NOMO-1 (cell line): ENCODE data around the gene ATXN7L3.
A peak's percentile ranks its signal among the peaks of the same experiment; 100 is the strongest.

Source experiments
- DNase-seq, 2 experiments: peaks; one replicate each; lab custom pipeline; 2025; ENCODE audit not compliant: unreplicated experiment in 2 of 2; lab: John Stamatoyannopoulos, UW

The ATXN7L3 gene

DNA sequence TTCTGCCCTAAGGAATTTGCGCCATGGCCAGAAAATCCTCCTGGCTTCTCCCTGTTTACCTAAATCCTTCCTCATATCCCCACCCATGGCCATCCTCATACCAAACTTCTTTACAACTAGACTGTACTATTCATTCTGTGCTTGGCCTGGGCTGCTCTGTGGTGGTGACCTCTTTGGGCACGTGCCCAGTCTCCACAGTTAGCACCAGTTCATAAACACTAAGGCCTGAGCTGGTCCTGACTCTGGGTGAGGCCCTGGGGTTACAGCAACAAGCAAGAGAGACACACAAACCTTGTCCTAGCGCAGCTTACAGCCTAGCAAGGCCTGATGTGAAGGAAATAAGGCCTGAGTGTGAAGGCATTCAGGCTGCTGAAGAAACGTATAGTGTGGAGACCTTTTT, 3.1 kb upstream of the ATXN7L3 start:
- DNase-seq: no peak

DNA sequence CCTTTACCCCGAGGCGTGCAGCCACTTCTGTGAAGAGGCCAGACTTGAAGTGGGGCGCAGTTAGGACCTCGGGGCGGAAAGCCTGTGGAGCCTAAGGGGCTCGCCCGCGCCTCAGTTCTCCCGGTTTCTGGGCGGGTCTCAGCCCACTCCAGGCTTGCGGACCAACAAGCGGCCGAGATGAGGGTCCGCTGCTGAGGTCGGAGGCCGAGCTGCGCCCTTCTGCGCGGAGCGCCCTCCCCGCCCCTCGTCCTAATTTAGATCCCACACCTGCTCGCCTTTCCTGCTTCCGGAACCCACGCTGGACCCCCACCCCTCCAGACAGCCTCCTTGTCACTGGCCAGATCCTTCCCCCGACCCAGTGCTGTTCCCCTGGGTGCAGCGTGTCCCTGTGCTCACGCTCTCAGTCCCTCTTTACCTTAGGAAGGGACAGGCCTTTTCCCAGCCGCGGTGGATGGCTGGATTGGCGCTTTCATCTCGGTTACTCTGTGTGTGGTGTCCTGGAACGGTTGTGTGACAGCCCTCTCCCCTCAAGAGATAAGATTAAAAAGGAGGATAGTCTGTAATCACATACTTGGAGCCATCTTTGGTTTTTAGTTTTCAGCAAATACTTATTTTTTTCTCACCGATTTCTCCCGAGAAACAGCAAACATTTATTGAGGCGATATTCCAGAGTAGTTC, 933 bp upstream of the ATXN7L3 start:
- DNase-seq: no peak

DNA sequence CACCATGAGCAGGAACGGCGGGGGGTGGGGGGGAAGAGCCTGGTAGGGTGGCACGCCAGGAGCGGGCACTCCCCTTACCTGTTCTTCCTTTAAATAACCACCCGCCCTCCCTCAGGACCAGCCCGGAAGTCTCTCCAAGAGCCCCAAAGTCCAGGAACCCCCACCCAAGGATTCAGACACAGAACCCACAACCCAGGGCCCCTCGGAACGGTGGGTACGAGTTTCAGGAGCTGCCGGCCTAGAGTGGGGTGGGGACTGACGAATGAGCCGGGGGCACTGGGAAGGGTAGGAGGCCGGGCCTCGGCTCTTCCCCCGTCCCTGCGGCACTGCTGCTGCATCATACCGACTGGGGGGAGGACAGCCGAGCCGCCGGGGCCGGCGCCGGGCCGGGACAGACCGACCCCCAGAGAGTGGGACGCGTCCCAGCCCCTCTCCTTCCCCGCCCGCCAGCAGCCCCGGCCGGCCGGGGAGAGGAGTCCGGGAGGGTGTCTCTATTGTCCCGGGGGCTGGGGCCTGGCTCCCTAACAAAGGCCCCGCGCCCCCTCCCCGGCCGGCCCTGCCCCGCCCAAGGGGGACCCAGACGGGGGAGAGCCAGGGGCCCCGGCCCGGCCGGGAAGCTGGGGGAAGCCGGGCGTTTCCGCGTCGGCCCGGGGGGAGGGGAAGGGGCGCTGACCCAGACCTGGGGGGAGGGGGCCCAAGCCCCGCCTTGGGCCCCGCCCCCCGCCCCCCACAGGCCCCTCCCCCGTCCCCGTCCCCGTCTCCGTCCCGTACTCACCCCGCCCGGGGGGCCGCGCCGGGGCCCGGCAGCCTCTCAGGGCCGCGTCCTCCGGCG, 747 bp downstream of the ATXN7L3 start:
- DNase-seq: peak; percentile 50 to 64

DNA sequence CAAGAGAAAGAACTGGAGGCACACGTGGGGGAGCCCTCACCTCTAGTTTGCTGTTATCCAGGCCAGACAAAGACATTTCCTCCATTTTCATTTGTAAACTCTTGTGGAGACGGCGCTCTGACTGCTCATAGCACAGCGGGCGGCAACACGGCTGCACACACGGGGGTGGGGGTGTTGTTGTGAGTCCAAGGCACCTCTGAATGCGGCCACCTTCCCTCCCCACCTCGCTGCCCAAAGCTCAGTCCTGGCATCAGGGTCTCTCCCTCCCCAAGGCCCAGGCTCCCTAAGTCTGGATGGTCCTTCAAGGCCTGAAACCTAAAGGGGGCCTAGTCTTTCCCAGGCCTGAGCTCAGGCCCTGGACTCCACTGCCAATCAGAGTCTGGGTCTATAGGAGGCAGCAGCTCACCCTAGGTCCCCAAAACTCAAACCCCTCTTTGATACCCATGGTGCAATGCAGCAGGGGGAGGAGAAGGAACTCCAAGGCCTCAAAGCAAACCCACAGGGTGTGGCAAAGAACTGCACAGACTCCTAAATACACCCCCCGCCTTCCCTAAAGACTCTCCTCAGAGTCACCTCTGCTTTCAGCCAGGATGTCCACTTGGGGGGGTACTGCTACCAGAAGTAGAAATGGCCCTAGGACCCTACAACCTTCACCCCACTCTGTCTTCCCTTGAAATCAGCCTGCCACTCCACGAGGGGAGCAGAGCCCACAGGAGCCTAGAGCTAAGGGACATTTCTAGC, 1.5 kb downstream of the ATXN7L3 start:
- peak; percentile 76 to 83 for DNase-seq

DNA sequence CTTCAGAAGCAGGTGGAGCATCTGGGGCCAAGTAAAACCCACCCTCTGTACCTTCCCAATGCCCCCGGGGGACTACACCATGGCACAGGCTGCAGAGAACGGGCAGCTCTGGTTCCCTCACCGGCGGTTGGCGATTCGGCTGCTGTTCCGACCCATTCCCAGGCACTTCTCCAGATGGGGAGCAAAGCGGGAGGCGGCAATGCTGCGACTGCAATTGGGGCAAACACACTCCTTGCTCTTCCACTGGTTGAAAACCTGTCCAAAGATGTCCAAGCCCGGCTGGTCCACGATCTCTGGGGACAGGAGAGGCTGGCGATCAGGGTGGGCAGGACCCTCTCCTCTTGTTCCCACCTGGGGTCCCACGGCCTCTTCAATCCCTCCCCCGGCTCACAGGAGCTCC, 2.6 kb downstream of the ATXN7L3 start:
- DNase-seq: no peak

DNA sequence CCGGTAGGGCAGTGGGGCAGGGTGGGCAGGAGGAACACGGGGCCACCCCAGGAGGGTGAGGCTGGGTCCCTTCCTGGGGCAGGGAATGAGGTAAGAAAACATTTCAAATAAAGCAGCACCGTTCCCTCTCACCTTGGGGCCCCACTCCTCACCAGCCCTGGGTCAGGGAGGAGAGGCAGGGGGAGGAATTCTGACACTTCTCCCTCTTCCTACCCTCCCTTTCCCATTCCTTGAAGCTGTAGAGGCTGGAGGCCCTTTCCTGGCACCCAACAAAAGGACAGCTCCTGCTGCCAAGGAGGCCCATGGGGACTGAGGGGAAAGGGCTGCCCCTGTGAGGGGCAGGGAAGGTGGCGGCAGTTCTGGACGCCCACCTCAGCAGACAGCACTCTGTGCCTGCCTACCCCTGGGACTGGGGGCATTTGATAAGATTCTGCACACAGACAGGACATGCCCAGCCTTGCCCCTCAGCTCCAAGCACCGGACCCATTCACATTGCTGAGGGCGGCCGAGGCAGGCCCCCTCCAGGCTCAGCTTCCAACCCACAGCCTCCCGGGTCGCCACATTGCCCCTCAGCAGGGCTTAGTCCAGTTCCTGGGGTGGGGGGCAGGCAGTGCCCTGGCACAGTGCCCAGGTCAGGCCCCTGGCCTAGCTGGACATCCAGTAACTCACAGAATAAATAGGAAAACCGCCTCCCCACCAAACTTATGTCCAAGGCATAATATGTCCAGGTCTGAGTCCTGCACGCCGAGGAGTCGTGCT, 6.2 kb downstream of the ATXN7L3 start:
- DNase-seq: no peak

DNA sequence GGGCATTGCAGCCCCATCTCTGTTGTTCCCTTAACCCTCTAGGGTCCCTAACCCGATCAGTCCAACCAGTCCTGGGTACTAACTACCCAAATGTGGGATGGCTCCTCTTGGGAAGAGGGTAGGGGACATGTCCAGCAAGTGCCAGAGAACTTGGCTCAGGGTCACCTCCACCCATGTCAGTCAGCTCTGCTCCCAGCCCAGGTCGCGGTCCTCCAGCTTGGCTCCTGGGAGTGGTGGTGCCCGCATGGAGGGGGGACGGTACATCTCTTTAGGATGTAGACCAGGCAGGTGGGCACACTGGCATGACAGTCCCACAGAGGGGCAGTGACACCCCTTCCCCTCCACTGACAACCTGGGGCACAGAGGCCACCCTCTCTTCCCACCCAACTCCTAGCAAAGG, 6.9 kb downstream of the ATXN7L3 start:
- DNase-seq: no peak

DNA sequence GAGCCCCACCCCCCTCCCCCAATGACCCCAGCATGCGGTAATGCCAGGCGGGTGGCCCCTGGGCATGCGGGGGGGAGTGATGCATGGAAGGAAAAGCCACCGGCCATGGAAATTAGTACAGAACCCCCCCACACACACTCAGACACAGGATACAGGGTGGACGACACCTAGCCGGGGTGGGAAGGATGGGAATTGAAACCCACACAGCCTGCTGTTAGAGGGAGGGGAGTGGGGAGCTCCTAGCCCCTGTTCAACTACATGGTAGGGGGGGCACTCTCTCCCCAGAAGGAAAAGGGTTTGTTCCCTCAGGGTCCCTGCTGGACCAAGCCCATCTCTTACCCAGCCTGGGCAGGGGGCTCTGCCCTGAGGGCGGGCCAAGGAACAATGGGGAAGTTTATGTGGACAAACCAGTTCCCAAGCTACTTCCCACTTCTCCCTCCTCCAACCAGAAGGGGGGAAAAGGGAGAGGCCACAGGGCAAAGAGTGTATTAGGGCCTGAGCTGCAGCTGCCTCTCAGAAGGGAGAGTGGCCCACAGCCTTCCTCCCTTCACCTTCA, 7.7 kb downstream of the ATXN7L3 start:
- no peak for DNase-seq

DNA sequence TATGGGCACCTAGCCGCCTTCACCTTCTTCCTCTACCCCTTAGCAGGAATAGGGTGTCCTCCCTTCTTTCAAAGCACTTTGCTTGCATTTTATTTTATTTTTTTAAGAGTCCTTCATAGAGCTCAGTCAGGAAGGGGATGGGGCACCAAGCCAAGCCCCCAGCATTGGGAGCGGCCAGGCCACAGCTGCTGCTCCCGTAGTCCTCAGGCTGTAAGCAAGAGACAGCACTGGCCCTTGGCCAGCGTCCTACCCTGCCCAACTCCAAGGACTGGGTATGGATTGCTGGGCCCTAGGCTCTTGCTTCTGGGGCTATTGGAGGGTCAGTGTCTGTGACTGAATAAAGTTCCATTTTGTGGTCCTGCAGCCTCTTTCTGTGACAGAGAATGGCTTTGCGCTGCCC, 8.3 kb downstream of the ATXN7L3 start:
- no peak for DNase-seq

DNA sequence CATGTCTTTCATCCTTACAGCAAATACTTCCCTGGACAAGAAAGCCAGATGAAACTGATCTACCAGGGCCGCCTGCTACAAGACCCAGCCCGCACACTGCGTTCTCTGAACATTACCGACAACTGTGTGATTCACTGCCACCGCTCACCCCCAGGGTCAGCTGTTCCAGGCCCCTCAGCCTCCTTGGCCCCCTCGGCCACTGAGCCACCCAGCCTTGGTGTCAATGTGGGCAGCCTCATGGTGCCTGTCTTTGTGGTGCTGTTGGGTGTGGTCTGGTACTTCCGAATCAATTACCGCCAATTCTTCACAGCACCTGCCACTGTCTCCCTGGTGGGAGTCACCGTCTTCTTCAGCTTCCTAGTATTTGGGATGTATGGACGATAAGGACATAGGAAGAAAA, 9.2 kb downstream of the ATXN7L3 start:
- DNase-seq: no peak

DNA sequence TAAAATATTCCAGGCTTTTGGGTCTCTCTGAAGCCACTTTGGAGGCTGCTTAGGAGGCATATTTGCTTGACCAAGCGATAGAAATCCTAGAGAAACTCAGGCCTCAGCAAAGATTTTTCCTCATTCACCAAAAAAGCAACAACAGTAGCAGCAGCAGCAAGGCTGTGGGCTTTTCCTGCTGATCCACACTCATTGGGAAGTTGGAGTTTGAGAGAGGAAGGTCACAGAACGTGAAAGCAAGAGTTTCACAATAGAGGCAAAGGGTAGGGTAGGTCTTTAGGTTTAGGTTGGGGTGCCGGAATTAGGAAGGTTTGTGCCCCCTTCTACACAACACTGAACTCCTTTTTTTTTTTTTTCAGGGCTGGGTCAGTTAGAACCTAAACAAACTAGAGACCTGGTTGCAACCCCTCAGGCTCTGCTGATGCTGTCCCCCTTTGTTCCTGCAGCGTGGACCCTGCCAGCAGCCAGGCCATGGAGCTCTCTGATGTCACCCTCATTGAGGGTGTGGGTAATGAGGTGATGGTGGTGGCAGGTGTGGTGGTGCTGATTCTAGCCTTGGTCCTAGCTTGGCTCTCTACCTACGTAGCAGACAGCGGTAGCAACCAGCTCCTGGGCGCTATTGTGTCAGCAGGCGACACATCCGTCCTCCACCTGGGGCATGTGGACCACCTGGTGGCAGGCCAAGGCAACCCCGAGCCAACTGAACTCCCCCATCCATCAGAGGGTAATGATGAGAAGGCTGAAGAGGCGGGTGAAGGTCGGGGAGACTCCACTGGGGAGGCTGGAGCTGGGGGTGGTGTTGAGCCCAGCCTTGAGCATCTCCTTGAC, 10.9 kb downstream of the ATXN7L3 start:
- DNase-seq: no peak

DNA sequence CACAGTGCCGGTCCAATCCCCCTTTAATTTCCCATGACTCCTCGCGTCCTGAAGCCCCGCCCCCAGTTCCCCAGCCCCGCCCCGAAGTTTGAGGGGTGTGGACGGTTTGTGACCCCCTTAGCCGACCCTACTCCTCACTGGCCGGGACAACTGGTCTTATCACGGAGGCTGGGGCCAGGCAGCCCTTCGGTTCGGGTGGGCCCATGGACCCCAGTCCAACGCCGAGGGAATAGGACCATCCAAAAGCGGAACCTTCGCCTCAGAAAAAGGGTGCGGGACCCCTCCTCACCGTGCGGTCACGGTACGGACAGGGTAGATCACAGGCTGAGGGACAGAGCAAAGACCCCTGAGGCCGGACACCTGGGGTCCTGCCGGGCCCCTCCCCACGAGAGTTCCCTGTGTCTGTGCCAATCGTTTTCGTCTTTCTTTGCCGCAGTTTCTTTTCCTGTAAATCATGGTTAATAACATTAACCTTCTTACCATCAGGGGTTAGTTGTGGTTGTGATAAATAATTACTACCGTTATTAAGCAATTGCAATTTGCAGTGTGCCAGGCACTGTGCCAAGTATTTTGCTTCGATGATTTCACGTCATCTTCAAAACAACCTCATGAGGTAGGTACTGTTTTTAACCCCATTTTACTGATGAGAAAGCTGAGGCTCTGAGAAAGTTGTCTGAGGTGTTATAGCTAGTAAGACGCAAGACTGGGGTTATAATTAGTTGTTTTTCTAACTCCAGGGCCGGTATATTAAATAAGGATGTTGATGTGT, 12.4 kb downstream of the ATXN7L3 start:
- peak in 1 of 2 experiments; percentile 47 for DNase-seq

DNA sequence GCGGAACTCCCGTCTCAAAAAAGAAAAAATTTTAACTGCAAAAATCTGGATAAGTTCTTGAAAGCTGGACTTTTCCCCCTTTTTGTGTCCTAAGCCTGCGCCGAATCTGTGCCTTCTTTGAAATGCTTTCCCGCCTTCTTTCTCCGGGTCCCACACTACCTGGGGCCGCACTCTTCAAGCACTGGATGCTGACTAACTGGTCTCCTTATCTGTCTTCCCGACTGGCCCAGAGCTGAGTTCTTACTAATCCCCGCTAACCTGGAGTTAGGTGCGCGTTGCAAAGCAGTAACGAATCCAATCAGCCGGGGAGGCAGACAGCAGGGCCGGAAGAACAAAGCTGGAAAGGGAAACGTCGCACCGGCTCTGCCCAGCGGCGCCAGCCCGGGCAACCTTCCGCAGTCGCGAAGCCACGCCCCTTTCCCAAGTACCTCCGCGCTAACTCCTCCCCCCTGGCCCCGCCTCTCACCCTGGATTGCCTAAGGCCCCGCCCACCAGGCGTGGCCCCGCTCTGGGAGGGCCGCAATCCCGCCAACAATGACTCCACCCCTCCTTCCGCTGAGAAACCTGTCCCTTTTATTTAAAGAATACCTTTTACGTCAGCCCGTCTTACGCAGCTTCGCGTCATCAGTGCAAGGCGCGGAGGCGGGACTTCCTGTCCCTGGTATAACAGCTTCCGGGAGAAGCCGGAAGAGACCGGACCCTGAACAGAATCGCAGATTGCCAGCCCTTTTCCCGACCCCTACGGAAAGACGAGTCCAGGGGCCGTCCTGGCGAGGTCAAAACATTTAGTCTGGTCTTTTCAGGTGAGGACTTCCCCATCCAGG, 13.2 kb downstream of the ATXN7L3 start, which contains the start of gene TMUB2:
TSS of gene TMUB2 (plus strand) at position 666 of the 824 bp plus-strand sequence. CDS start 737 bp downstream, outside the sequence.
- DNase-seq: peak; percentile 99

DNA sequence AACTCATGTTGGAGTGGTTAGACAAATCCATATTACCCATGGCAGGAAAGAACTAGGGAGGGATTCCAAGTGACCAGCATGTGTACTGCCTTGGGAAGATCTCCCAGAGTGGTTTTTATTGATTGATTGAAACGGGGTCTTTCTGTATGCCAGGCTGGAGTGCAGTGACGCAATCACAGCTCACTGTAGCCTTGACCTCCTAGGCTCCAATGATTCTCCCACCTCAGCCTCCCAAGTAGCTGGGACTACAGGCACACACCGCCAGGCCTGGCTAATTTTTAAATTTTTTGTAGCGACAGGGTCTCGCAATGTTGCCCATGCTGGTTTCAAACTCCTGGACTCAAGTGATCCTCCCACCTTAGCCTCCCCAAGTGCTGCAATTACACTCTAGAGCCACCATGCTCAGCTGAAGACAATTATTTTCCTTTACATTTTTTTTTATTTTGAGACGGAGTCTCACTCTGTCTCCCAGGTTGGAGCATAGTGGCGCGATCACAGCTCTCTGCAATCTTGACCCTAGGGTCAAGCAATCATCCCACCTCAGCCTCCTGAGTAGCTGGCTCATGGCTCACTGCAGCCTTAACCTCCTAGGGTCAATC, 15.4 kb downstream of the ATXN7L3 start:
- no peak for DNase-seq

DNA sequence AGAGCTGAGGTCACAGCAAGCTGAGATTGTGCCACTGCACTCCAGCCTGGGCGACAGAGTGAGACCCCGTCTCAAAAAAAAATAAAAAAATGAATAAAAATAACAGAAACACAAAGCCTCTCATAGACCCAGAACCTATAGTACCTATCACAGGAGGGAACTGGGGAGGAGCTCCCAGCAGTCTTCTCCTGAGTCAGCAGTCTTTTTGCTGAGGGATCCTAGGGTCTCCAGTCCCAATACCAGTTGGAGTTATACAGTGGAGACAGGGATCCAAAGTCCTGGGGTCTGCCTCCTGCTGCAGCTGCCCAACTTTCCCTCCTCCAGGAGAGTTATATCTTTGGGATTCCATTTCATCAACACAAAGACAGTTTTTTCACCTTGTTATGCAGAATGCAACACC, 16.7 kb downstream of the ATXN7L3 start:
- DNase-seq: no peak

DNA sequence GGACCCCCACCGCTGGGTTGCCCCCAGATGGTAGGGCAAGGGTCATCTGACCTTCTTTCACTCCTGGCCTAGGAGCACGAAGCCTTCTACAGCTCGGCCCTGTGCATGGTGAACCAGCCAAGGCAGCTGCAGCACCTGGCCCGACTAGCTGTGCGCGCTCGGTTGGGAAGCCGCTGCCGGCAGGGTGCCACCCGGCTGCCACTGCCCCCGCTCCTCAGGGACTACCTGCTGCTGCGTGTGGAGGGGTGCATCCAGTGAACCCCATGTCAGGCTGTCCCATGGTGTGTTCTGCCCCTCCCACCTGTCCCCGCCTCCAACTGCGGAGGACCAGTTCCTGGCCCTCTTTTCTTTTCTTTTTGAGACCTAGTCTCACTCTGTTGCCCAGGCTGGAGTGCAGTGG, 21.6 kb downstream of the ATXN7L3 start:
- no peak for DNase-seq

DNA sequence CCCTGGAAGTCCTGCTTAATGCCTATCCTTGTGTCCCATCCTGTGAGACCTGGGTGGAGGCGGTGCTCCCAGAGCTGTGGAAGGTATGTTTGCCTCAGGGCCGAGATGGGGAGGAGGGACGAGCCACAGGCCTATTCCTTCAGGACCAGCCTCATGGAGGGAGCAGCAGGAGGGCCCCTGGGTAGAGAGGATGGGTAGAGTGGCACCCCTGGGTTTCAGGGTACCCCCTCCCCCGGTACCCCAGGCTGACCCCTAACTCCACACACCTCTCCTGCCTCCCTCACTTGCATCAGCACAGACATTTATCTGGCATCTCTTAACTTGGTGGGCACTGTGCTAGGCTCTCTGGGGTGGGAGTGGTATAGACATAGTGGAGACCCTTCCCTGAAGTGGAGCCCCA, 22.0 kb downstream of the ATXN7L3 start:
- no peak for DNase-seq
